Measurements from ENCODE around the gene PCYOX1L. TPM values are rescaled to one million over a fixed set of nuclear protein-coding genes. Genes with fewer than 3 reads are reported as not detected.
A peak's percentile ranks its signal among the peaks of the same experiment; 100 is the strongest.

The PCYOX1L gene
- total and polyA plus RNA-seq, 2 of the 8 experiments (the other 6 are each of a cell fraction or from before 2014, with no cell fraction given) = 6.8 to 17.2 TPM

GRCh38 chr5:149317281-149318048 lies 40.4 kb upstream of the PCYOX1L start (continued):
- TF ChIP-seq POLR2AphosphoS5 (IDR thresholded peaks at IDR 0.05; ENCODE audit: low read depth, low read length) = no peak
- TF ChIP-seq CBX5 (IDR thresholded peaks at IDR 0.05; ENCODE audit: low read depth, low read length) = no peak
- TF ChIP-seq MAX (IDR thresholded peaks at IDR 0.05) = peak; percentile 54; the same call in 1 of the 2 replicates
- no peak for TF ChIP-seq KDM4A (IDR thresholded peaks at IDR 0.05; ENCODE audit: low read depth, low read length, severe bottlenecking)
- no peak for TF ChIP-seq SUZ12 (IDR thresholded peaks at IDR 0.05; ENCODE audit: low read length)
- TF ChIP-seq CTCF (IDR thresholded peaks at IDR 0.05; ENCODE audit: control extremely low read depth in 1 of 3, insufficient read depth in 1 of 3, low read depth in 1 of 3, low read length in 3 of 3) = peak in 2 of 3 experiments; percentile 63 to 67; a peak in 3 of 4 replicates
- TF ChIP-seq CBX8 (IDR thresholded peaks at IDR 0.05; ENCODE audit: borderline replicate concordance, low read depth, low read length) = no peak
- TF ChIP-seq NRF1 (IDR thresholded peaks at IDR 0.05; ENCODE audit: low read depth, low read length) = no peak
- no peak for TF ChIP-seq BRCA1 (IDR thresholded peaks at IDR 0.05; ENCODE audit: low read depth, low read length)
- TF ChIP-seq JUND (IDR thresholded peaks at IDR 0.05; ENCODE audit: low read length) = no peak
- TF ChIP-seq TCF12 (IDR thresholded peaks at IDR 0.05; ENCODE audit: low read depth, low read length) = no peak
- no peak for TF ChIP-seq POU5F1 (IDR thresholded peaks at IDR 0.05; ENCODE audit: low read depth, low read length)
- TF ChIP-seq E2F6 (IDR thresholded peaks at IDR 0.05) = peak; percentile 38
- TF ChIP-seq SIN3A (conservative IDR thresholded peaks at IDR 0.05 in 1 of 2, IDR thresholded peaks at IDR 0.05 in 1 of 2; ENCODE audit: low read depth in 1 of 2, low read length in 2 of 2) = no peak
- no peak for TF ChIP-seq JUN (IDR thresholded peaks at IDR 0.05; ENCODE audit: low read depth, low read length)
- peak; percentile 63; the same call in 1 of the 2 replicates for TF ChIP-seq YY1 (IDR thresholded peaks at IDR 0.05; ENCODE audit: low read depth, low read length)
- TF ChIP-seq RBBP5 (IDR thresholded peaks at IDR 0.05; ENCODE audit: borderline replicate concordance, low read depth, low read length) = no peak
- TF ChIP-seq SP1 (IDR thresholded peaks at IDR 0.05; ENCODE audit: low read depth, low read length) = no peak
- TF ChIP-seq TEAD4 (IDR thresholded peaks at IDR 0.05; ENCODE audit: low read depth, low read length) = no peak
- TF ChIP-seq EZH2 (IDR thresholded peaks at IDR 0.05; ENCODE audit: low read depth, low read length, severe bottlenecking) = no peak
- no peak for TF ChIP-seq BACH1 (IDR thresholded peaks at IDR 0.05; ENCODE audit: low read length)
